Smooth muscle cell (in vitro differentiated cells): ENCODE data around the gene SLC25A23. TPM values are rescaled to one million over a fixed set of nuclear protein-coding genes. Genes with fewer than 3 reads are reported as not detected.

Source experiments
- DNase-seq: peaks from one replicate; lab custom pipeline; 2025; ENCODE audit not compliant: unreplicated experiment; lab: John Stamatoyannopoulos, UW
- H2AFZ ChIP-seq: fragments of 200-600 bp; sonication (generic); 2 replicates; pipeline ENCODE4 v1.6.0; 2016; ENCODE audit warnings: antibody characterized with exemption, low read depth, mild to moderate bottlenecking
- H3F3A ChIP-seq: fragments of 200-600 bp; sonication (generic); 2 replicates; pipeline ENCODE4 v1.6.0; 2017; ENCODE audit warnings: antibody characterized with exemption, low read depth
- H3K27ac ChIP-seq: fragments of 200-600 bp; sonication (generic); 2 replicates; pipeline ENCODE4 v1.5.1; 2016; ENCODE audit warnings: low read depth, mild to moderate bottlenecking
- H3K27me3 ChIP-seq: fragments of 200-600 bp; sonication (generic); 2 replicates; pipeline ENCODE4 v1.6.1; 2016; ENCODE audit warnings: low read depth, mild to moderate bottlenecking
- H3K36me3 ChIP-seq: fragments of 200-600 bp; sonication (generic); 2 replicates; pipeline ENCODE4 v1.5.1; 2016; ENCODE audit warnings: low read depth
- H3K4me1 ChIP-seq: fragments of 200-600 bp; sonication (generic); 2 replicates; pipeline ENCODE4 v1.5.1; 2016; ENCODE audit warnings: low read depth
- H3K4me2 ChIP-seq: fragments of 200-600 bp; sonication (generic); 2 replicates; pipeline ENCODE4 v1.6.0; 2016; ENCODE audit warnings: mild to moderate bottlenecking
- H3K4me3 ChIP-seq: fragments of 200-600 bp; sonication (generic); 2 replicates; pipeline ENCODE4 v1.5.1; 2016; ENCODE audit warnings: mild to moderate bottlenecking
- H3K79me2 ChIP-seq: fragments of 200-600 bp; sonication (generic); 2 replicates; pipeline ENCODE4 v1.6.0; 2016; ENCODE audit warnings: low read depth, mild to moderate bottlenecking
- H3K9ac ChIP-seq: fragments of 200-600 bp; sonication (generic); 2 replicates; pipeline ENCODE4 v1.6.0; 2016; ENCODE audit warnings: low read depth
- H3K9me3 ChIP-seq: fragments of 200-600 bp; sonication (generic); replicated peaks from 2 replicates; pipeline ENCODE4 v1.5.1; 2016; ENCODE audit warnings: low read depth
- H4K20me1 ChIP-seq: fragments of 200-600 bp; sonication (generic); 2 replicates; pipeline ENCODE4 v1.6.0; 2016; ENCODE audit warnings: low read depth
- WGBS: methylation state at CpG from one replicate; pipeline ENCODE4 v1.1.7; 2016; ENCODE audit warnings: low lambda C conversion rate; 5-methylcytosine and 5-hydroxymethylcytosine counted together
- polyA plus RNA-seq: library from polyadenylated mRNA; unstranded; fragments of >200 nt; fragmentation: Nextera tagmentation; extraction: Ambion mirVana; gene quantifications from 2 replicates; pipeline ENCODE4 v1.2.1, GENCODE V29; 2016
- total RNA-seq: library from RNA; depleted of rRNA; stranded (reverse); fragments of >200 nt; gene quantifications from 2 replicates; pipeline ENCODE4 v1.2.3, GENCODE V29; 2014
- TF ChIP-seq, protein P1 (sequence below): fragments of 200-600 bp; sonication (generic); IDR thresholded peaks from 2 replicates; pipeline ENCODE4 v1.5.1; 2017; ENCODE audit warnings: borderline replicate concordance, mild to moderate bottlenecking, antibody characterized with exemption; ENCODE audit not compliant: insufficient read depth, poor library complexity, severe bottlenecking

Gene SLC25A23
- total and polyA plus RNA-seq, 2 experiments from 2014 or later: 57.1 to 58.7 TPM

DNA sequence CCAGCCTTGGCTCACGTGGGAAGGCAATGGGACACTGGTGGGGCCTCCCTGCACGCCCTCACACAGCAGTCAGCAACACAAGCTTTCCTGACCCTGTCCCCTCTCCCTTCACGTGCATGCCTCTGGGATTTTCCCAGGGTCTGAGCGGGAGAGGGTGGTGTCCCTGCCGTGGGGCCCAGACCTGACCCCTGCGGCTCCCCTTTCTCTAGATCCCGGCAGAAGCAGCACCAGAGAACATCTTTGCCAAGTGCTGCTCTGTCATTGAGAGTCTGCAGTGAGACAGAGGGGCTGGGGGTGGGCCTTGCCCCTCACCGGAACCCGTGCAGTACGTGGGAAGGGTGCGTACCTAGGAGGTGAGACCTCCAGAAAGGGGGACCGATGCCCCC is 47.5 kb downstream of the SLC25A23 start:
- no peak overlapping the region for H3K9ac ChIP-seq
- H3K9me3 ChIP-seq: no peaks in the 10 kb centered on the region
- H4K20me1 ChIP-seq: peaks cover under 1% of the 10 kb centered on the region
- H3K79me2 ChIP-seq: no peaks in the 10 kb centered on the region
- WGBS: 91% methylated on average over 12 of the region's 12 CpGs
- no peaks in the 10 kb centered on the region for H3F3A ChIP-seq
- H3K4me1 ChIP-seq: no peaks in the 10 kb centered on the region
- no peaks in the 10 kb centered on the region for H3K36me3 ChIP-seq
- H3K27ac ChIP-seq: no peak overlapping the region
- no peak overlapping the region for H3K4me2 ChIP-seq
- no peak overlapping the region for H2AFZ ChIP-seq
- H3K4me3 ChIP-seq: no peak overlapping the region
- TF ChIP-seq, protein P1, sequence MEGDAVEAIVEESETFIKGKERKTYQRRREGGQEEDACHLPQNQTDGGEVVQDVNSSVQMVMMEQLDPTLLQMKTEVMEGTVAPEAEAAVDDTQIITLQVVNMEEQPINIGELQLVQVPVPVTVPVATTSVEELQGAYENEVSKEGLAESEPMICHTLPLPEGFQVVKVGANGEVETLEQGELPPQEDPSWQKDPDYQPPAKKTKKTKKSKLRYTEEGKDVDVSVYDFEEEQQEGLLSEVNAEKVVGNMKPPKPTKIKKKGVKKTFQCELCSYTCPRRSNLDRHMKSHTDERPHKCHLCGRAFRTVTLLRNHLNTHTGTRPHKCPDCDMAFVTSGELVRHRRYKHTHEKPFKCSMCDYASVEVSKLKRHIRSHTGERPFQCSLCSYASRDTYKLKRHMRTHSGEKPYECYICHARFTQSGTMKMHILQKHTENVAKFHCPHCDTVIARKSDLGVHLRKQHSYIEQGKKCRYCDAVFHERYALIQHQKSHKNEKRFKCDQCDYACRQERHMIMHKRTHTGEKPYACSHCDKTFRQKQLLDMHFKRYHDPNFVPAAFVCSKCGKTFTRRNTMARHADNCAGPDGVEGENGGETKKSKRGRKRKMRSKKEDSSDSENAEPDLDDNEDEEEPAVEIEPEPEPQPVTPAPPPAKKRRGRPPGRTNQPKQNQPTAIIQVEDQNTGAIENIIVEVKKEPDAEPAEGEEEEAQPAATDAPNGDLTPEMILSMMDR: no peak
- no peak for DNase-seq
- H3K27me3 ChIP-seq: no peaks in the 10 kb centered on the region

DNA sequence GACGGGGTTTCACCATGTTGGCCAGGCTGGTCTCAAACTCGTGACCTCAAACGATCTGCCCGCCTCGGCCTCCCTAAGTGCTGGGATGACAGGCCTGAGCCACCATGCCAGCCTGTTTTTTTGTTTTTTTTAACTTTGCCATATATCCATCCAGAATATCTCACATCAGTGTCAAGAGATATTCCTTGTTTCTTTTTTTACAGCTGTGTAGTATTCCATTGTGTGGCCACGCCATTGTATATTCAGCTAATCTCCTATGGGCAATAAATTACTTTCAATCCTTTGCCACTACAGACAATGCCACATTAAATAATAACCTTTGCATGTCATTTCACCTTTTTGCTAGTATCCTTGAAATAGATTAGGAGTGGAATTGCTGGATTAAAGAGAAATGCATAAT is 50.2 kb downstream of the SLC25A23 start:
- TF ChIP-seq, protein P1: no peak
- no peak for DNase-seq
- Histone ChIP-seq H2AFZ (no peak overlapping the region), H3K79me2 (no peaks in the 10 kb centered on the region), H3K9ac (no peak overlapping the region), H3K27me3 (no peaks in the 10 kb centered on the region), H3K9me3 (no peaks in the 10 kb centered on the region), H3K27ac (no peak overlapping the region), H3K4me2 (no peak overlapping the region), H4K20me1 (no peaks in the 10 kb centered on the region), H3F3A (no peaks in the 10 kb centered on the region), H3K4me1 (no peaks in the 10 kb centered on the region), H3K36me3 (no peaks in the 10 kb centered on the region), H3K4me3 (no peak overlapping the region)
- WGBS: 98% methylated on average over 6 of the region's 6 CpGs

DNA sequence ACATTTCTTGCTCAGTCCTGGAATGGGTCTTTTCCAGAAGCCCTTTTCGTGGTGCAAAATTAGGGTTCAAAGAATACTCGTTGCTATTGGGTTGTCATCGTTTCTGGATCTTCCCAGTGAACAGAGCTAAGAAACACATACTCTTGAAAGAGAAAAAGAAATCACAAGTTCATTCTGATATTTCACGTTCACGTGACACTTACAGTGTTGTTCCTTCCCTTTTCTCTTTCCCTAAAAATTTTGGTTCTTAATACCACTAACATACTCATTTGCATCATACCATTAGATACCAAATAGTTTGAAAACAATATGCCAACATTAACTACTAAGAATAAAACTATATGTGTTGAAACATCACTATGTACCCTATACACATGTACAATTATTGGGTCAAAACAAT is 53.2 kb downstream of the SLC25A23 start:
- H2AFZ ChIP-seq: no peak overlapping the region
- TF ChIP-seq, protein P1: no peak
- no peak overlapping the region for H3K4me3 ChIP-seq
- H3F3A ChIP-seq: no peaks in the 10 kb centered on the region
- H3K9ac ChIP-seq: no peak overlapping the region
- no peak overlapping the region for H3K4me2 ChIP-seq
- no peak overlapping the region for H3K27ac ChIP-seq
- H3K9me3 ChIP-seq: no peaks in the 10 kb centered on the region
- no peaks in the 10 kb centered on the region for H3K36me3 ChIP-seq
- 95% methylated on average over 5 of the region's 5 CpGs for WGBS
- no peaks in the 10 kb centered on the region for H3K4me1 ChIP-seq
- no peak for DNase-seq
- H3K27me3 ChIP-seq: no peaks in the 10 kb centered on the region
- no peaks in the 10 kb centered on the region for H3K79me2 ChIP-seq
- no peaks in the 10 kb centered on the region for H4K20me1 ChIP-seq

DNA sequence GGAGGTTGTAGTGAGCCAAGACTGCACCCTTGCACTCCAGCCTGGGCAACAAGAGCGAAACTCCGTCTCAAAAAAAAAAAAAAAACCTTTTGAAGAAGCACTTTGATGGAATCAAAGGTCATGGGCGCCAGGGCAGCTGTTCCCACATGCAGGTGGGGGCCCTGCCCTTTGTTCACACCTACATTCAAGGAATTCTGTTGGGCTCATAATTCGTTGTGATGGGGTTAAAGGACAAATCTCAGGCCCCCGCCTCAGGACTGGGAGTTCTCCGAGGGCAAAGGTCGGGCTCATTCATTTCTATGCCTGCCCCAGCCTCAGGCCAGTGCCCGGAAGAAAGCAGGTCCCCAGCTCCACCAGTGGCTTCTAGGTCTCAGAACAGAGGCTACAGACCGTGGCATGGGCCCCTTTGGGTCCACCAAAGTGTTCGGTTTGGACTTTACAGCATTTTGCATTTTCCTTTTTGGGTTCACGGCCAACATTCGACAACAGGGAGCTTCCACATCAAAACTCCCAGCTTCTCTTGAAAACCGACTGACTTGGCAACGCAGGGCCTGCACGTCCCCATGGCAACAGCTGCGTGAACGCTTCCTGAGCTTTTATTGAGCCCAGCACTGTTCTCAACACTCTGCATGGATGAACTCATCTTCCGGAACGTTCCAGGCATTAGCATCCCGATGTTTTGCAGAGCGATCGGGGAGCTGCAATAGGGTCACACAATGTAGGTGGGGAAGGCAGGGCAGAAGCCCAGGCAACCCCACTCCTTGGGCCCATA is 56.6 kb downstream of the SLC25A23 start:
- no peak overlapping the region for H3K4me2 ChIP-seq
- TF ChIP-seq, protein P1: no peak
- H3K27ac ChIP-seq: no peak overlapping the region
- H3F3A ChIP-seq: no peaks in the 10 kb centered on the region
- H3K36me3 ChIP-seq: no peaks in the 10 kb centered on the region
- no peak overlapping the region for H2AFZ ChIP-seq
- no peak for DNase-seq
- no peaks in the 10 kb centered on the region for H3K4me1 ChIP-seq
- H3K79me2 ChIP-seq: no peaks in the 10 kb centered on the region
- H3K4me3 ChIP-seq: no peak overlapping the region
- H3K9ac ChIP-seq: no peak overlapping the region
- H3K27me3 ChIP-seq: no peaks in the 10 kb centered on the region
- no peaks in the 10 kb centered on the region for H4K20me1 ChIP-seq
- WGBS: 83% methylated on average over 22 of the region's 22 CpGs
- H3K9me3 ChIP-seq: no peaks in the 10 kb centered on the region
